ENCODE measurements around the gene VWF. TPM values are rescaled to one million over a fixed set of nuclear protein-coding genes. Genes with fewer than 3 reads are reported as not detected.
"Not testable (repeated sequence)": the region's sequence is repeated elsewhere in the genome, so short reads cannot be mapped to it uniquely, and the experiment has no call there.

The VWF gene
- total RNA-seq, 1 donor from 2014 or later: 0.70 TPM

GRCh38 chr12:6146951-6147350 is 22.5 kb upstream of the VWF start:
- H3K4me1 Mint-ChIP-seq (ENCODE audit: unreplicated experiment): no peaks in the 10 kb centered on the region
- H3K27me3 Mint-ChIP-seq: no peaks in the 10 kb centered on the region
- peaks cover 7% of the 10 kb centered on the region for H3K9me3 Mint-ChIP-seq
- no peak overlapping the region for H3K4me3 Mint-ChIP-seq
- H3K36me3 Mint-ChIP-seq: peaks cover 6% of the 10 kb centered on the region
- TF ChIP-seq CTCF (conservative IDR thresholded peaks at IDR 0.05): no peak
- peak overlapping the region; percentile 62 for H3K27ac Mint-ChIP-seq
- DNase-seq (ENCODE audit: extremely low spot score, unreplicated experiment): no peak

GRCh38 chr12:6146509-6146908 is 22.0 kb upstream of the VWF start:
- Mint-ChIP-seq H3K9me3 (peaks cover 7% of the 10 kb centered on the region), H3K4me1 (ENCODE audit: unreplicated experiment) (no peaks in the 10 kb centered on the region), H3K36me3 (peaks cover 6% of the 10 kb centered on the region), H3K27ac (peak overlapping the region; percentile 62), H3K4me3 (no peak overlapping the region), H3K27me3 (no peaks in the 10 kb centered on the region)
- TF ChIP-seq CTCF (conservative IDR thresholded peaks at IDR 0.05): no peak
- DNase-seq (ENCODE audit: extremely low spot score, unreplicated experiment): no peak

- H3K4me3 Mint-ChIP-seq: no peak overlapping the region
- peak overlapping the region; percentile 69 for H3K27ac Mint-ChIP-seq
- no peak for TF ChIP-seq CTCF (conservative IDR thresholded peaks at IDR 0.05)
- H3K27me3 Mint-ChIP-seq: no peaks in the 10 kb centered on the region
- peaks cover 6% of the 10 kb centered on the region for H3K36me3 Mint-ChIP-seq
- H3K4me1 Mint-ChIP-seq (ENCODE audit: unreplicated experiment): peaks cover 8% of the 10 kb centered on the region
- peaks cover 7% of the 10 kb centered on the region for H3K9me3 Mint-ChIP-seq
- no peak for DNase-seq (ENCODE audit: extremely low spot score, unreplicated experiment)
These were observed 21.1 kb upstream of the VWF start for GRCh38 chr12:6145564-6145963.

- Mint-ChIP-seq H3K27me3 (no peaks in the 10 kb centered on the region), H3K4me3 (no peak overlapping the region), H3K36me3 (peaks cover 12% of the 10 kb centered on the region), H3K4me1 (ENCODE audit: unreplicated experiment) (peaks cover 8% of the 10 kb centered on the region), H3K9me3 (peaks cover 7% of the 10 kb centered on the region), H3K27ac (no peak overlapping the region)
- TF ChIP-seq CTCF (conservative IDR thresholded peaks at IDR 0.05): no peak
- DNase-seq (ENCODE audit: extremely low spot score, unreplicated experiment): no peak
These were observed 18.8 kb upstream of the VWF start for GRCh38 chr12:6143303-6143675.

GRCh38 chr12:6142368-6143302 is 18.2 kb upstream of the VWF start:
- H3K9me3 Mint-ChIP-seq; DNase-seq (ENCODE audit: extremely low spot score, unreplicated experiment); H3K4me3 Mint-ChIP-seq; H3K4me1 Mint-ChIP-seq (ENCODE audit: unreplicated experiment); H3K27me3 Mint-ChIP-seq; H3K27ac Mint-ChIP-seq: not testable (repeated sequence)
- H3K36me3 Mint-ChIP-seq: peaks cover 12% of the 10 kb centered on the region

- DNase-seq (ENCODE audit: extremely low spot score, unreplicated experiment); H3K27me3 Mint-ChIP-seq; H3K27ac Mint-ChIP-seq; H3K4me3 Mint-ChIP-seq; H3K4me1 Mint-ChIP-seq (ENCODE audit: unreplicated experiment): not testable (repeated sequence)
- H3K9me3 Mint-ChIP-seq: peaks cover 11% of the 10 kb centered on the region
- peaks cover 12% of the 10 kb centered on the region for H3K36me3 Mint-ChIP-seq
These were observed 17.4 kb upstream of the VWF start for GRCh38 chr12:6141731-6142367.
